OCI-LY3 (cell line): Measurements from ENCODE around the gene IL37.
A peak's percentile ranks its signal among the peaks of the same experiment; 100 is the strongest.

Experiments
- EZH2phosphoT487 ChIP-seq: fragments of 200-600 bp; shearing (Covaris generic); IDR thresholded peaks from 2 replicates; pipeline ENCODE4 v1.6.1; 2018; ENCODE audit warnings: antibody characterized with exemption, mixed run types, low read depth
- TF ChIP-seq, protein P1 (sequence below): fragments of 200-600, 300-600 bp; sonication (generic); IDR thresholded peaks from 2 replicates; pipeline ENCODE4 v1.5.1; 2014; ENCODE audit warnings: antibody characterized with exemption, low read length, low read depth

GRCh38 chr2:112941753-112942653 is 31.0 kb downstream of the IL37 start:
- TF ChIP-seq, protein P1, sequence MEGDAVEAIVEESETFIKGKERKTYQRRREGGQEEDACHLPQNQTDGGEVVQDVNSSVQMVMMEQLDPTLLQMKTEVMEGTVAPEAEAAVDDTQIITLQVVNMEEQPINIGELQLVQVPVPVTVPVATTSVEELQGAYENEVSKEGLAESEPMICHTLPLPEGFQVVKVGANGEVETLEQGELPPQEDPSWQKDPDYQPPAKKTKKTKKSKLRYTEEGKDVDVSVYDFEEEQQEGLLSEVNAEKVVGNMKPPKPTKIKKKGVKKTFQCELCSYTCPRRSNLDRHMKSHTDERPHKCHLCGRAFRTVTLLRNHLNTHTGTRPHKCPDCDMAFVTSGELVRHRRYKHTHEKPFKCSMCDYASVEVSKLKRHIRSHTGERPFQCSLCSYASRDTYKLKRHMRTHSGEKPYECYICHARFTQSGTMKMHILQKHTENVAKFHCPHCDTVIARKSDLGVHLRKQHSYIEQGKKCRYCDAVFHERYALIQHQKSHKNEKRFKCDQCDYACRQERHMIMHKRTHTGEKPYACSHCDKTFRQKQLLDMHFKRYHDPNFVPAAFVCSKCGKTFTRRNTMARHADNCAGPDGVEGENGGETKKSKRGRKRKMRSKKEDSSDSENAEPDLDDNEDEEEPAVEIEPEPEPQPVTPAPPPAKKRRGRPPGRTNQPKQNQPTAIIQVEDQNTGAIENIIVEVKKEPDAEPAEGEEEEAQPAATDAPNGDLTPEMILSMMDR, result peak; percentile 93
- TF ChIP-seq EZH2phosphoT487, result no peak
